ENCODE results near the gene FER.

GRCh38 chr5:108726446-108727235, 21.1 kb upstream of the FER start:
- TF ChIP-seq CTCF (IDR thresholded peaks at IDR 0.05) (no peak), POLR2AphosphoS5 (IDR thresholded peaks at IDR 0.05; ENCODE audit: insufficient read depth in 1 of 2, low read depth in 1 of 2) (no peak), POLR2A (IDR thresholded peaks at IDR 0.05) (no peak)
